ENCODE data around the gene CASKIN1. TPM values are rescaled to one million over a fixed set of nuclear protein-coding genes. Genes with fewer than 3 reads are reported as not detected.
"Not testable (repeated sequence)": the region's sequence is repeated elsewhere in the genome, so short reads cannot be mapped to it uniquely, and the experiment has no call there.

Gene CASKIN1
- total RNA-seq: under 1 TPM; 0.15 to 0.17 TPM

GRCh38 chr16:2196162-2196980 is at the start of gene CASKIN1:
Gene CASKIN1, minus strand, starts transcription at chr16:2196605. Its CDS starts 173 bp downstream, at chr16:2196432.
- Mint-ChIP-seq H3K36me3 (ENCODE audit: low read depth) (no peaks in the 10 kb centered on the region), H3K4me3 (peak within 1 kb of the TSS; percentile 50), H3K27me3 (ENCODE audit: low read depth) (peaks cover 26% of the 10 kb centered on the region), H3K9me3 (no peaks in the 10 kb centered on the region), H3K27ac (no peak within 1 kb of the TSS), H3K4me1 (ENCODE audit: low read depth) (peaks cover 4% of the 10 kb centered on the region)
- DNase-seq: no peak
- intact Hi-C loops (cut with micrococcal nuclease): no loop called here
- CTCF ChIA-PET: no interaction called here

GRCh38 chr16:2244926-2245795 is 48.8 kb upstream of the CASKIN1 start:
- Mint-ChIP-seq H3K9me3 (no peaks in the 10 kb centered on the region), H3K4me3 (no peak overlapping the region), H3K36me3 (ENCODE audit: low read depth) (peaks cover 6% of the 10 kb centered on the region), H3K27me3 (ENCODE audit: low read depth) (no peaks in the 10 kb centered on the region), H3K4me1 (ENCODE audit: low read depth) (no peaks in the 10 kb centered on the region), H3K27ac (no peak overlapping the region)
- CTCF ChIA-PET: no interaction called here
- DNase-seq: no peak
- intact Hi-C loops (cut with micrococcal nuclease): no loop called here

GRCh38 chr16:2244301-2244700 is 47.9 kb upstream of the CASKIN1 start:
- no peak overlapping the region for H3K4me3 Mint-ChIP-seq
- no peak overlapping the region for H3K27ac Mint-ChIP-seq
- H3K9me3 Mint-ChIP-seq: no peaks in the 10 kb centered on the region
- no peaks in the 10 kb centered on the region for H3K27me3 Mint-ChIP-seq (ENCODE audit: low read depth)
- no peaks in the 10 kb centered on the region for H3K4me1 Mint-ChIP-seq (ENCODE audit: low read depth)
- peaks cover 4% of the 10 kb centered on the region for H3K36me3 Mint-ChIP-seq (ENCODE audit: low read depth)
- no peak for DNase-seq
- CTCF ChIA-PET: no interaction called here
- intact Hi-C loops (cut with micrococcal nuclease): no loop called here

- intact Hi-C loops (cut with micrococcal nuclease): no loop called here
- H3K4me3 Mint-ChIP-seq: no peak overlapping the region
- no peak overlapping the region for H3K27ac Mint-ChIP-seq
- no peaks in the 10 kb centered on the region for H3K9me3 Mint-ChIP-seq
- no peaks in the 10 kb centered on the region for H3K4me1 Mint-ChIP-seq (ENCODE audit: low read depth)
- DNase-seq: no peak
- peaks cover 2% of the 10 kb centered on the region for H3K36me3 Mint-ChIP-seq (ENCODE audit: low read depth)
- no peaks in the 10 kb centered on the region for H3K27me3 Mint-ChIP-seq (ENCODE audit: low read depth)
- CTCF ChIA-PET: no interaction called here
Observed at GRCh38 chr16:2243781-2244180, 47.4 kb upstream of the CASKIN1 start.

GRCh38 chr16:2243031-2243528 is 46.7 kb upstream of the CASKIN1 start:
- DNase-seq: no peak
- Mint-ChIP-seq H3K4me1 (ENCODE audit: low read depth) (no peaks in the 10 kb centered on the region), H3K36me3 (ENCODE audit: low read depth) (peaks cover 2% of the 10 kb centered on the region), H3K4me3 (no peak overlapping the region), H3K27ac (no peak overlapping the region), H3K27me3 (ENCODE audit: low read depth) (no peaks in the 10 kb centered on the region), H3K9me3 (no peaks in the 10 kb centered on the region)
- intact Hi-C loops (cut with micrococcal nuclease): no loop called here
- CTCF ChIA-PET: interaction anchor here (2.1 kb wide), 1 partner anchor 9 kb away, joined by 6 read pairs; the partner anchor contains the start of gene ECI1

GRCh38 chr16:2242598-2242997 is 46.2 kb upstream of the CASKIN1 start:
- Mint-ChIP-seq H3K27me3 (ENCODE audit: low read depth) (no peaks in the 10 kb centered on the region), H3K36me3 (ENCODE audit: low read depth) (peaks cover 2% of the 10 kb centered on the region), H3K4me3 (no peak overlapping the region), H3K9me3 (no peaks in the 10 kb centered on the region), H3K27ac (no peak overlapping the region), H3K4me1 (ENCODE audit: low read depth) (no peaks in the 10 kb centered on the region)
- CTCF ChIA-PET: interaction anchor here (2.1 kb wide), 1 partner anchor 9 kb away, joined by 6 read pairs; the partner anchor contains the start of gene ECI1
- intact Hi-C loops (cut with micrococcal nuclease): no loop called here
- DNase-seq: no peak

- H3K4me3 Mint-ChIP-seq; H3K9me3 Mint-ChIP-seq; H3K27ac Mint-ChIP-seq; DNase-seq; intact Hi-C loops (cut with micrococcal nuclease); H3K36me3 Mint-ChIP-seq (ENCODE audit: low read depth); H3K4me1 Mint-ChIP-seq (ENCODE audit: low read depth); CTCF ChIA-PET; H3K27me3 Mint-ChIP-seq (ENCODE audit: low read depth): not testable (repeated sequence)
Observed at GRCh38 chr16:2240331-2240730, 43.9 kb upstream of the CASKIN1 start.

- H3K4me3 Mint-ChIP-seq: no peak overlapping the region
- CTCF ChIA-PET: interaction anchor here (0.6 kb wide), 1 partner anchor 13 kb away, joined by 3 read pairs; no protein-coding TSS in a partner anchor
- peaks cover 8% of the 10 kb centered on the region for H3K36me3 Mint-ChIP-seq (ENCODE audit: low read depth)
- no peaks in the 10 kb centered on the region for H3K9me3 Mint-ChIP-seq
- no peak for DNase-seq
- intact Hi-C loops (cut with micrococcal nuclease): no loop called here
- no peaks in the 10 kb centered on the region for H3K4me1 Mint-ChIP-seq (ENCODE audit: low read depth)
- no peaks in the 10 kb centered on the region for H3K27me3 Mint-ChIP-seq (ENCODE audit: low read depth)
- no peak overlapping the region for H3K27ac Mint-ChIP-seq
Observed at GRCh38 chr16:2238838-2239675, 42.7 kb upstream of the CASKIN1 start.

GRCh38 chr16:2238150-2238837 is 41.9 kb upstream of the CASKIN1 start:
- CTCF ChIA-PET: interaction anchor here (0.6 kb wide), 1 partner anchor 14 kb away, joined by 3 read pairs; no protein-coding TSS in a partner anchor
- no peak for DNase-seq
- peaks cover 11% of the 10 kb centered on the region for H3K36me3 Mint-ChIP-seq (ENCODE audit: low read depth)
- no peak overlapping the region for H3K27ac Mint-ChIP-seq
- intact Hi-C loops (cut with micrococcal nuclease): no loop called here
- no peaks in the 10 kb centered on the region for H3K27me3 Mint-ChIP-seq (ENCODE audit: low read depth)
- no peaks in the 10 kb centered on the region for H3K4me1 Mint-ChIP-seq (ENCODE audit: low read depth)
- no peak overlapping the region for H3K4me3 Mint-ChIP-seq
- H3K9me3 Mint-ChIP-seq: no peaks in the 10 kb centered on the region

- H3K4me1 Mint-ChIP-seq (ENCODE audit: low read depth): no peaks in the 10 kb centered on the region
- no peak overlapping the region for H3K27ac Mint-ChIP-seq
- intact Hi-C loops (cut with micrococcal nuclease): no loop called here
- H3K4me3 Mint-ChIP-seq: no peak overlapping the region
- no peaks in the 10 kb centered on the region for H3K27me3 Mint-ChIP-seq (ENCODE audit: low read depth)
- H3K36me3 Mint-ChIP-seq (ENCODE audit: low read depth): peaks cover 11% of the 10 kb centered on the region
- no peaks in the 10 kb centered on the region for H3K9me3 Mint-ChIP-seq
- CTCF ChIA-PET: no interaction called here
- no peak for DNase-seq
Observed at GRCh38 chr16:2237493-2238149, 41.2 kb upstream of the CASKIN1 start.

GRCh38 chr16:2237102-2237482 is 40.7 kb upstream of the CASKIN1 start:
- no peak overlapping the region for H3K4me3 Mint-ChIP-seq
- CTCF ChIA-PET: no interaction called here

More at GRCh38 chr16:2237102-2237482, 40.7 kb upstream of the CASKIN1 start:
- Mint-ChIP-seq H3K4me1 (ENCODE audit: low read depth) (no peaks in the 10 kb centered on the region), H3K27ac (no peak overlapping the region), H3K36me3 (ENCODE audit: low read depth) (peaks cover 9% of the 10 kb centered on the region), H3K27me3 (ENCODE audit: low read depth) (no peaks in the 10 kb centered on the region), H3K9me3 (no peaks in the 10 kb centered on the region)
- intact Hi-C loops (cut with micrococcal nuclease): no loop called here
- no peak for DNase-seq
